Measurements from ENCODE around the gene TRIO.

Gene TRIO

GRCh38 chr5:14173377-14174229, 30.5 kb downstream of the TRIO start:
- DNase-seq (ENCODE audit: insufficient read length, low spot score) (no peak), FAIRE-seq (no peak)
- TF ChIP-seq POLR2A (IDR thresholded peaks at IDR 0.05; ENCODE audit: low read depth, low read length): no peak

- TF ChIP-seq POLR2A (IDR thresholded peaks at IDR 0.05; ENCODE audit: low read depth, low read length): no peak
- no peak for DNase-seq (ENCODE audit: insufficient read length, low spot score)
These were observed 31.1 kb downstream of the TRIO start for GRCh38 chr5:14174230-14174636.

DNA sequence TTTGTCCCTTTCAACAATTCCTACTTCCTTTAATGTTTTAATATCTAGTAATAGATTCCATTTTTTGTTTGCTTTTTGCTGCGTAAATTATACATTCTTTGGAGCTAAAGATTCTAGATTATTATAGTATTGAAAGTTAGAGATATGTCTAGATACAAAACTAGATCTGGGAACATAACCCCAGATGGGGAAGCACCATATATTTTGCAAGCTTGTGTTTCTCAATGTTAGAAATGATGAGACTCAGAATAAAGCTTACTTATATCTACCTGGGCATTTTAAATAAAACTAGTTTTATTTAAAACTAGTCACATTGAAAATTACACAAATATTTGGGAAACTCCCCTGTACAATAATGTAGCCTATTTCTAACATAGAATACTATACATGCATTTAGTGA, 32.2 kb downstream of the TRIO start:
- DNase-seq (ENCODE audit: insufficient read length, low spot score) (no peak), FAIRE-seq (no peak)
- no peak for TF ChIP-seq POLR2A (IDR thresholded peaks at IDR 0.05; ENCODE audit: low read depth, low read length)

More at GRCh38 chr5:14174230-14174636, 31.1 kb downstream of the TRIO start:
- FAIRE-seq: no peak

DNA sequence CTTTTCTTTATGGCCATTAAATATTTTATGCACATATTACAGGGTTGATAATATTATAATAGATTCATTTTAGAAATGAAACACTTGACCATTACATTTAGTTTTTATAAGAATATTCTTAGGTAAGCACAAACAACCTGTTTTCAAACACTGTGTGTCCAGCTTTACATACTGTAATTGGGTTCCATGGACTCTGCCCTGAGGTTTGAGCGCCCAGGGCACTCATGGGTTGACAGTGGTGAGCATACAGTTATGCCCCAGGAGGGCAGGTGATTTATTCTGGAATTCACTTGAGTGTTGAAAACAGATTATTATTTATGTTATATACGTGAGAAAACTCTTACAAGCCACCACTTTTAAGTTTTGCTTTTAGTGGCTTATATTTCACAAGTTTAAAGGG, 33.7 kb downstream of the TRIO start:
- TF ChIP-seq POLR2A (IDR thresholded peaks at IDR 0.05; ENCODE audit: low read depth, low read length): no peak
- FAIRE-seq (no peak), DNase-seq (ENCODE audit: insufficient read length, low spot score) (no peak)

DNA sequence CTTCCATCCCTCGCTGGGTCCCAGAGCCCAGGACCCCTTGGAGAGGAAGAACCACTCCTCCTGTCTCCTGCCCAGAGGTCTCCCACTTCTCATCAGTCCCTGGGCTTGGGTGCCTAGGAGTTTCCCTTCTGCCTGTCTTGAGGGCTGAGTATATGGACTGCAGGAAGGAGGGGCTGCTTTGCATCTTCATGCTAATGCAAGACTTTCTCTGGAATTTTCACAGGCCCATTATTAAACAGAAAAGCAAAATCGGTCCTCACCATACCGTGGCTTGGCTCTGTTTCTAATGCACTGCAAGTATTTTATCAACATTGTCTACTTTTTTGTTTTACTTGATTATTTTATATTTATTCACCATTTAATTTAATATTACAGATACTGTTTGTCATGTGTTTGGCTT, 34.5 kb downstream of the TRIO start:
- FAIRE-seq: no peak
- TF ChIP-seq POLR2A (IDR thresholded peaks at IDR 0.05; ENCODE audit: low read depth, low read length): no peak
- no peak for DNase-seq (ENCODE audit: insufficient read length, low spot score)

DNA sequence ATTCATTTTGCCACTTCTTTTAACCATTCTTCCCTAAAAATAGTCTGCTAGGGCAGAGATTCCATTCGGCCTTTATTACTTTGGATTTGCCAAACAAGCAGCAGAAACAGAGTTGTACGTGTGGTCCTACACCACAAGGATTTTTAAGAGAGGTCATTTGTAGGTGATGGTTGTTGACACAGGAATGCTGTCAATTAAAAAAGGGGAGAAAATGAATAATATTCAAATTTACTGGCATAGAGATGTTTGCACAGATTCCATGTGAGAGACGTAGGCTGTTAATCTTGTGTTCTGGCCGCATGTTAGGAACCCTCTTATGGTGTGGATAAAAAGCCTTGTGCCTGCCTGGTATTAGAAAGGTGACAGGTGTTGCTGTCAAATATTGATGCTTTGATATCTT, 34.9 kb downstream of the TRIO start:
- no peak for FAIRE-seq
- TF ChIP-seq POLR2A (IDR thresholded peaks at IDR 0.05; ENCODE audit: low read depth, low read length): no peak
- no peak for DNase-seq (ENCODE audit: insufficient read length, low spot score)

- no peak for TF ChIP-seq POLR2A (IDR thresholded peaks at IDR 0.05; ENCODE audit: low read depth, low read length)
- DNase-seq (ENCODE audit: insufficient read length, low spot score) (peak; percentile 40), FAIRE-seq (peak; percentile 97)
These were observed 35.6 kb downstream of the TRIO start for GRCh38 chr5:14178671-14179211.

- TF ChIP-seq POLR2A (IDR thresholded peaks at IDR 0.05; ENCODE audit: low read depth, low read length): no peak
- FAIRE-seq (no peak), DNase-seq (ENCODE audit: insufficient read length, low spot score) (no peak)
These were observed 36.3 kb downstream of the TRIO start for GRCh38 chr5:14179446-14179845.

DNA sequence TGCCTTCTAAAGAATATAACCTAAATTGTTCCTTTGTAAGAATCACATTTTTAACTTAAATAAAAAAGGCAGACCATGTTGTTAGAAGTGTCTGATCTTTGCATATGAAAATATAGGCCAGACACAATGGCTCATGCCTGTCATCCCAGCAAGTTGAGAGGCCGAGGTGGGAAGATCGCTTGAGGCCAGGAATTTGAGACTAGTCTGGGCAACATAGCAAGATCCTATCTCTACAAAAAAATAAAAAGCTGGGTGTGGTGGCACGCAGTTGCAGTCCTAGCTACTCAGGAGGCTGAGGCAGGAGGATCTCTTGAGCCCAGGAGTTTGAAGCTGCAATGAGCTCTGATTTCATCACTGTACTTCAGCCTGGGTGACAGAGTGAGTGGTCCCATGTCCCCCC, 37.3 kb downstream of the TRIO start:
- no peak for TF ChIP-seq POLR2A (IDR thresholded peaks at IDR 0.05; ENCODE audit: low read depth, low read length)
- DNase-seq (ENCODE audit: insufficient read length, low spot score) (no peak), FAIRE-seq (no peak)

DNA sequence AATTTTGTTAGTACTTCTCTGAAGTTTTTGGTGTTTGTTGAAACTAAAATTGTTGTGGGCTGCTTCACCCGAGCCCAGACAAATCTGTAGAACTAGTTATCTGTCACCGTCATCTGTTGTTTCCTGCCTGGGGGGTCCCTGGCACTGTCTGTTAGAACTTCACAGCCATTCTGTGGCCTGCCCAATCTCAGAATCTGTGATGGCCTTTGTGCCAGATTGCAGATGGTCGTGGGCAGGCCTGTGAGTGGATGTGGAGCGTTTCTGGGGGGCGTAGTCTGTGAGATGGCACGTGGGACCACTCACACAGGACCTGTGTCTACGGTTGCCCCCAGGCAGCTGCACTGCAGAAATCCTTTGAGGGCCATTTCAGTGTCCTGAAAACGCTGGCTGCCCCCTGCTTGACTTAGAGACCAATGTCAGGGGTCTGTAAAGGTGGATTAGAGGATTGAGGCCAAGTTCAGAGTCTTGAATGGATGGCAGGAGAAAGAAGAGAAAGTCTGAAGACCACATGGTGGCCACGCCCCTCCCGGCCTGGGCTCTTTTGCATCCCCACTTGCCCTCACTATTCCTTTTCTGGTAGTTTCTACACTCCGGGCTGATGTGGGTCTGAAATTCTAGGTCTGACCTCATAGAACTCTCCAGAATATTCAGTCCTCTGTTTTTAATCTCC, 38.3 kb downstream of the TRIO start:
- DNase-seq (ENCODE audit: insufficient read length, low spot score) (no peak), FAIRE-seq (no peak)
- TF ChIP-seq POLR2A (IDR thresholded peaks at IDR 0.05; ENCODE audit: low read depth, low read length): no peak

- DNase-seq (ENCODE audit: insufficient read length, low spot score) (no peak), FAIRE-seq (no peak)
- no peak for TF ChIP-seq POLR2A (IDR thresholded peaks at IDR 0.05; ENCODE audit: low read depth, low read length)
These were observed 39.6 kb downstream of the TRIO start for GRCh38 chr5:14182761-14183160.

DNA sequence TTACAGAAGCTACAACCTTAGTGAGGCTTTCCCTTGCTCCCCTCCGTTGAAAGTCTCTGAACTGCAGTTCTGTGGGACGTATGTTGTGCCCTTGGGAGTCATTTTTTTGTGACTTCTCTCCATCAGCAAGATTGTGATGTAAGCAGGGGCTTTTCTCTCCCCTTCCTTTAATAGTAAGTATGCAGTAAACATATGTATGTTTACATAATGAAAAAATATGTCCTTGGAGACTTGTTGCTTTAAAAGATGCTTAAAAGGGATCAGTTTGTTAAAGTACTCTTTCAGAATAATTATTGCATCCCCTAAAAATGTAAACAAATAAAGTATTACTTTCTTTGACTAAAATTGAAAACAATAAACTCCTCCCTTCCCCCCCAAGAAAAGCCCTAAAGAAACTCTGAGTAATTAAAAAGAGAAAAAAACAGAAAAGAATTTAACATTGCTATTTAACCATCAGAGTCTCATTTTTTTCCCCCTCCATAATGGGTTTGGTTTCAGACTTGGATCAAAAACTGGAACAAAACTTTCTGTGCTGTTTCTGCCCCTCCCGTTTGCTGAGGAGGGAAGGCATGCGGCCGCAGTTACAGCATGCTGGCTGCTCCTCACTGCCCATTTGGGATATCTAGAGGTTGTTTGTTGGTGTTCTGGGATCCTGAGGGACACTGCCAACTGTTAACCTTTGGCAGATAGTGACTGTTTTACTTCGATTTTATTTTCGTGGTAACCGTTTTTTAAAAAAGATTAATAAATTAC, 40.2 kb downstream of the TRIO start:
- FAIRE-seq (no peak), DNase-seq (ENCODE audit: insufficient read length, low spot score) (no peak)
- TF ChIP-seq POLR2A (IDR thresholded peaks at IDR 0.05; ENCODE audit: low read depth, low read length): no peak

- DNase-seq (ENCODE audit: insufficient read length, low spot score) (no peak), FAIRE-seq (no peak)
- no peak for TF ChIP-seq POLR2A (IDR thresholded peaks at IDR 0.05; ENCODE audit: low read depth, low read length)
These were observed 40.9 kb downstream of the TRIO start for GRCh38 chr5:14184082-14184481.

DNA sequence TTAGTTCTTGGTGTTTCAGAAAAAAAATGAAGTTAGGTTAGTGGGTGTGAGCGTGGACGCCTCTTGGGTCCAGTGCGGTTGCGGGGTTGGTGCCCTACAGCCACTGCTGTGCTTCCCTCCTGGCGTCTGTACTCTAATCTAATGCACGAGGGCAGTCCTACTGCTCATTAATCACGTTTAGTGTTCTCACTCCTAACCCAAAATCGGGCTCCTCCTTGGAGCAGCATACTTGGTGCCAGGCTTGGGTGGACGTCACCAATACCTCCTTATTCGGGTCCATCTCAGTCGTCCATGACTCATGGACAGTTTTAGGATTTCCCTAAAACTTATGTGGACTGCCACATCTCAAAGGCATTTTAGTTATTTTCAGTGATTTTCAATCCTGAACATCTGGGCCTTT, 41.6 kb downstream of the TRIO start:
- DNase-seq (ENCODE audit: insufficient read length, low spot score): peak; percentile 18

More for the DNA sequence above, 41.6 kb downstream of the TRIO start:
- peak; percentile 82 for FAIRE-seq
- TF ChIP-seq POLR2A (IDR thresholded peaks at IDR 0.05; ENCODE audit: low read depth, low read length): no peak
